NCI-H1694 treated with DMSO at 0.1 percent for 48 hours (cell line): ENCODE results near the gene CLVS2.

Experiments
- DNase-seq: peaks from one replicate; lab custom pipeline; 2025; lab: John Stamatoyannopoulos, UW

CLVS2 gene

GRCh38 chr6:122995921-122996793 lies at the start of gene CLVS2:
CLVS2 (plus strand) TSS chr6:122996235; CDS start chr6:122997778, 1,543 bp downstream.
- peak; percentile 61 for DNase-seq

GRCh38 chr6:122947355-122947754 lies 48.7 kb upstream of the CLVS2 start:
- DNase-seq: no peak

GRCh38 chr6:122953766-122954165 lies 42.3 kb upstream of the CLVS2 start:
- no peak for DNase-seq

GRCh38 chr6:122956376-122956775 lies 39.7 kb upstream of the CLVS2 start:
- DNase-seq: no peak

GRCh38 chr6:122962000-122962624 lies 33.9 kb upstream of the CLVS2 start:
- DNase-seq: no peak

- DNase-seq: no peak
Observed at GRCh38 chr6:122969999-122970533, 26.0 kb upstream of the CLVS2 start.

GRCh38 chr6:122977180-122977579 lies 18.9 kb upstream of the CLVS2 start:
- no peak for DNase-seq

GRCh38 chr6:122984393-122984792 lies 11.6 kb upstream of the CLVS2 start:
- DNase-seq: no peak

- no peak for DNase-seq
Observed at GRCh38 chr6:122994256-122994655, 1.8 kb upstream of the CLVS2 start.

GRCh38 chr6:122996794-122997505 lies 915 bp downstream of the CLVS2 start:
- no peak for DNase-seq

GRCh38 chr6:122997541-122998150 lies 1.6 kb downstream of the CLVS2 start:
- no peak for DNase-seq

GRCh38 chr6:122998403-122998975 lies 2.5 kb downstream of the CLVS2 start:
- no peak for DNase-seq

GRCh38 chr6:123000244-123000770 lies 4.3 kb downstream of the CLVS2 start:
- DNase-seq: no peak

- no peak for DNase-seq
Observed at GRCh38 chr6:123001540-123001939, 5.5 kb downstream of the CLVS2 start.

GRCh38 chr6:123007885-123008284 lies 11.8 kb downstream of the CLVS2 start:
- DNase-seq: no peak

- DNase-seq: no peak
Observed at GRCh38 chr6:123009059-123009458, 13.0 kb downstream of the CLVS2 start.

- no peak for DNase-seq
Observed at GRCh38 chr6:123014835-123015234, 18.8 kb downstream of the CLVS2 start.

GRCh38 chr6:123016431-123017103 lies 20.5 kb downstream of the CLVS2 start:
- DNase-seq: peak; percentile 94

GRCh38 chr6:123017104-123017682 lies 21.2 kb downstream of the CLVS2 start:
- peak; percentile 44 for DNase-seq

GRCh38 chr6:123022975-123023374 lies 26.9 kb downstream of the CLVS2 start:
- DNase-seq: no peak
